GM15510 (cell line): Measurements from ENCODE around the gene TEX264.

Experiments
- POLR2A ChIP-seq: IDR thresholded peaks from 3 replicates; pipeline ENCODE4 v1.6.1; 2011; ENCODE audit warnings: borderline replicate concordance; ENCODE audit not compliant: insufficient read length; ENCODE audit errors: extremely low read depth

TEX264 gene

DNA sequence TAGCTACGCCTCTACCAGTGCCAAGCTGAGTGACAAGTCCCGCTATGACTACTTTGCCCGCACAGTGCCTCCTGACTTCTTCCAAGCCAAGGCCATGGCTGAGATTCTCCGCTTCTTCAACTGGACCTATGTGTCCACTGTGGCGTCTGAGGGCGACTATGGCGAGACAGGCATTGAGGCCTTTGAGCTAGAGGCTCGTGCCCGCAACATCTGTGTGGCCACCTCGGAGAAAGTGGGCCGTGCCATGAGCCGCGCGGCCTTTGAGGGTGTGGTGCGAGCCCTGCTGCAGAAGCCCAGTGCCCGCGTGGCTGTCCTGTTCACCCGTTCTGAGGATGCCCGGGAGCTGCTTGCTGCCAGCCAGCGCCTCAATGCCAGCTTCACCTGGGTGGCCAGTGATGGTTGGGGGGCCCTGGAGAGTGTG, 41.5 kb downstream of the TEX264 start:
- no peak for TF ChIP-seq POLR2A

DNA sequence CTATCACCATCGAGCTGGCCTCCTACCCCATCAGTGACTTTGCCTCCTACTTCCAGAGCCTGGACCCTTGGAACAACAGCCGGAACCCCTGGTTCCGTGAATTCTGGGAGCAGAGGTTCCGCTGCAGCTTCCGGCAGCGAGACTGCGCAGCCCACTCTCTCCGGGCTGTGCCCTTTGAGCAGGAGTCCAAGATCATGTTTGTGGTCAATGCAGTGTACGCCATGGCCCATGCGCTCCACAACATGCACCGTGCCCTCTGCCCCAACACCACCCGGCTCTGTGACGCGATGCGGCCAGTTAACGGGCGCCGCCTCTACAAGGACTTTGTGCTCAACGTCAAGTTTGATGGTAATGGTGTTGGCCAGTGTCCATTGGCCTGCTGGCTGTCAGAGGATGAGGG, 41.9 kb downstream of the TEX264 start:
- no peak for TF ChIP-seq POLR2A

DNA sequence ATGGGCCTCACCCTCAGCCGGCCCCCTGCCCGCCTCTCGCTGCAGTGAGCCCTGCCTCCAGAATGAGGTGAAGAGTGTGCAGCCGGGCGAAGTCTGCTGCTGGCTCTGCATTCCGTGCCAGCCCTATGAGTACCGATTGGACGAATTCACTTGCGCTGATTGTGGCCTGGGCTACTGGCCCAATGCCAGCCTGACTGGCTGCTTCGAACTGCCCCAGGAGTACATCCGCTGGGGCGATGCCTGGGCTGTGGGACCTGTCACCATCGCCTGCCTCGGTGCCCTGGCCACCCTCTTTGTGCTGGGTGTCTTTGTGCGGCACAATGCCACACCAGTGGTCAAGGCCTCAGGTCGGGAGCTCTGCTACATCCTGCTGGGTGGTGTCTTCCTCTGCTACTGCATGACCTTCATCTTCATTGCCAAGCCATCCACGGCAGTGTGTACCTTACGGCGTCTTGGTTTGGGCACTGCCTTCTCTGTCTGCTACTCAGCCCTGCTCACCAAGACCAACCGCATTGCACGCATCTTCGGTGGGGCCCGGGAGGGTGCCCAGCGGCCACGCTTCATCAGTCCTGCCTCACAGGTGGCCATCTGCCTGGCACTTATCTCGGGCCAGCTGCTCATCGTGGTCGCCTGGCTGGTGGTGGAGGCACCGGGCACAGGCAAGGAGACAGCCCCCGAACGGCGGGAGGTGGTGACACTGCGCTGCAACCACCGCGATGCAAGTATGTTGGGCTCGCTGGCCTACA, 44.4 kb downstream of the TEX264 start:
- TF ChIP-seq POLR2A = no peak

DNA sequence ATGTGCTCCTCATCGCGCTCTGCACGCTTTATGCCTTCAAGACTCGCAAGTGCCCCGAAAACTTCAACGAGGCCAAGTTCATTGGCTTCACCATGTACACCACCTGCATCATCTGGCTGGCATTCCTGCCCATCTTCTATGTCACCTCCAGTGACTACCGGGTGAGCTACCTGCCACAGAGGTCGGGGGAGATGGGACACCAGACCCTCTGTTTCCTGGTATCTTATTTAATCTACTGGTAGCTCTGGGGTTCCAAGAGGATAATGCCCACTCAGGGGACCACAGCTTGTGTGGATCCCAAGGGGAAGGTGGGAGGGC, 44.9 kb downstream of the TEX264 start:
- TF ChIP-seq POLR2A = no peak

DNA sequence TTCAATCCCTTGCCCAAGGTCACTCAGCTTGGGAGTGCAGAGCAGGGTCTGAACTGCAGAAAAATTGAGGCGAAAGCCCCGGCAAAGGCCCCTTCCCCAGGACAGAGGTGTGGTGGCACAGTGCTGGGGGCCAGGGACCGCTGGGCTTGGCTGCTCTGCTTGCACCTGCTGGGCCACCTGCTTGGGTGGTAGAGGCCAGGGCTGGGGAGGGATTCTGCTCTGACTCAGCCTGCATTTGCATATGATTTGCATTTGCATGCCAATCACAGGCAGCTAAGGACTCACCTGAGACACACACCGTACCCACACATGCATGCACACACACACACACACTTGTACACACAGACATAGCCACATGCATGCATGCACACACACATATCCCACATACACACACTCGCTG, 45.8 kb downstream of the TEX264 start:
- TF ChIP-seq POLR2A = no peak

DNA sequence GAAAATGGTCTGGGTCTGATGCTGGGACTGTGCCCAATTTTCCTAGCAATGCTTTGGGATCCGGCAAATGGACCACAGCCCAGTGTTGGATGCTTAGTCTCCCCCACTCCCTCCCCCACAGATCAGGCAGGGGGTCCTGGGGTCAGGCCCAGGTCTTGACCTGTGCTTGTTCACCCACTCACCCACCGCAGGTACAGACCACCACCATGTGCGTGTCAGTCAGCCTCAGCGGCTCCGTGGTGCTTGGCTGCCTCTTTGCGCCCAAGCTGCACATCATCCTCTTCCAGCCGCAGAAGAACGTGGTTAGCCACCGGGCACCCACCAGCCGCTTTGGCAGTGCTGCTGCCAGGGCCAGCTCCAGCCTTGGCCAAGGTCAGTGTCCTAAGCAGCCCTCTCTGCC, 46.4 kb downstream of the TEX264 start:
- TF ChIP-seq POLR2A = no peak

DNA sequence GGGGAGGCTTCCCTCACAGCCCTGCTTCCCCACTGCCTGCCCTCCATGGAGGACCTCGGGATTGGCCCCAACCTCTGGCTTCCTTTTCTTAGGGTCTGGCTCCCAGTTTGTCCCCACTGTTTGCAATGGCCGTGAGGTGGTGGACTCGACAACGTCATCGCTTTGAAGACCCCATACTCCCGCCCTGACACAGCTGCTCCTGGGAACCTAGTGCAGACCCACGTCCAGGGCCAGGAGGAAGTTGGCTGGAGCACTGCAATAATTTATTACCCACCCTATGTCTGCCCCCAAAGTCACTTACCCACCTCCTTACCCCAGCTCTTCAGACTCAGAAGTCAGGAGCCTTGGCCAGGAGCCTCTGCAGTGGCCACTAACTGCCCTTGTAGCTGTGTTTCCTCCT, 46.9 kb downstream of the TEX264 start:
- TF ChIP-seq POLR2A = no peak

DNA sequence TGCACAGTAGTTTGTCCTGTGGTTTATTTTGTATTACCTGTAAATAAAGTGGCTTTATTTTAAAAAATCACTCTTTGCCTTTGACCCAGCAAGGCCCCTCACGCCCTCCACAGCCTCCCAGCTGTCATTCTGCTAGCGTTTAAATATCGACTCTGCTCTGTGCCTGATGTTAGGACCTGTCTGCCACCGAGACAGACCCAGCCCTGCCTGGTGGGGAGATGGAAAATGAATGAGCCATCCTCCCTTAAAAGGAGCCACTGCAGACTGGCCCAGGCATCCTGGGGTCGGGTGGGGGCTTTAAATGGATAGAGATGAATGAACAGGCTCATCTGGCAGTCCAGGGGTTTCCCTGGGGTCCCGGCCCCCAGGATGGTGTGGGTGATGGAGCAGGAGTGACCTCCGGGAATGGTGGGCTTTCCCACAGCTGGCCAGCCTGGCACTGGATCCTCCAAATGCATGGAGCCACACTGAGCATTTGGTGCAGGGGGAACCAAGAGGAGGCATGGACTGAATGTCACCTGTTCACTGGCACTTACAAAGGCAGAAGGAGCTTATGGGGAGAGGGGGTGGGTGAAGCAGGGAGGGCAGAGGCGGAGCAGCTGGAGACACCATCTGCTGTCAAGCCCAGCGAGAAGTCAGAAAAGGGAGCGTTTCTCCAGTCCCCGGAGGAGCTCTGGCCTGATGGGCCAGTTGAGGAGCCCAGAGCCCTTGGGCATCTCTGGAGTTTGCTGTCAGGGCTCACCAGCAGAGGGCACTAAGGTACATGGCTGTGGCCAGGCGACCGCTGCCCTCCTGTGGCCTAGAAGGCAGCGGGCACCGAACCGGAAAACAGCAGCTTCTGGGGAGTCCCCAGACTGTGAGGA, 47.7 kb downstream of the TEX264 start:
- TF ChIP-seq POLR2A = no peak

DNA sequence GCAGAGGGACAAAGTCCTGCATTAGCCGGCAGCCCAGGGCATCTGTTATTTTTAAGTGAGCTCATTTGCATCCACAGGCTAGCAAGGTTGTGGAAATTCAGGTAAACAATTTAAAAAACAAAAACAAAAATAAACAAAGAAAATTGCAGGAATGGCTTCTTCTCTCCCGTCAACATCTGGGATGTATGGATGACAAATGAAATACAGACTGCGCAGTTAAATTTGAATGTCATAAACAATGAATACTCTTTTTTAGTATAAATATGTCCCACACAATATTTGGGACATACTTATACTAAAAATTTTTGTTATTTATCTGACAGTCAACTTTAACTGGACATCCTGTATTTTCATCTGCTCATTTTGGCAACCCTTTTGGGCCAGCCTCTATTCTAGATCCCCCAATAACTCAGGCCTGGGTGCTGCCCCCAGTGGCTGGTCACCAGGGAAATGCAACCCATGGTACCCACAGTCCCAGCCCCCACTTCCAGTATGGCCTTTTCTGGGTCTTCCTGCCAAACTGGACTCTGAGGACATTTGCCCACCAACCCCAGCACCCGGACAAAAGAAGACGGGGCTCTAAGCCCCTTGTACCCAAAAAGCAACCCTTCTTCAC, 48.5 kb downstream of the TEX264 start:
- no peak for TF ChIP-seq POLR2A

DNA sequence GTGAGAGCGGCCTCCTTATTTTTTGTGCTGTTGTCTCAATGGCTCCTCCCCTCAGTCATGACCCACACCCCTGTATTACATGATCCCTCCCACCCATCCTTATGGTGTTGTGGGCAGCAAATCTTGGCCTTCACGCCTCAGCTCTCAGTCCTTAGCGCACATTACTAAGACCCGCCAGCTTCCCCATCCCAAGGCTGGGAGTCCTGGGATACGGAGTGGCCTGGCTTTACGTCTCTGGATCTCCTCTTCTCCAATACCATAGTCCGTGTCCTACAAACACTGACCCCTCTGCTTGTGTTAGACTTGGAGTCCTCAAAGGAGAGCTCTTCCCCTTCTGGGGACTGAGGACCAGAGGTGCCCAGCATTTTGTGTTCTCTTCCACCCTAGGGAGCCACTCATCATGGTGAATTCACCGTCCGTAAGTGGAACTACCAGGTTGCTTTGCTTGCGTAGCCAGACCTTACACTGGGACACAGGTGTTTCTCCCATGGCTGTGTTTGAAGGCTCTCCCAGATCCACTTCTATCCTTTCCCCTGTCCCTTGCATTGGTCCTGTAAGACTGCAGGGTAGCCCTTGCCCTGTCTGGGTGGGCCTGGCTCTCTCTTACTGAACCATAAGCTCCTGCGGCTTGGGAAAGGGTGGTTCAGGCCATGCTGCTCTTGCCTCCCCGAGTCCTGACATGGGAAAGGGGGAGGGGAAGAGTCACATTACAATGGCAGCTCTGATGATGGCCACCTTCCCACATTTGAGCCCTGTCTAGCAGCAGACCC, 49.4 kb downstream of the TEX264 start:
- TF ChIP-seq POLR2A = no peak

DNA sequence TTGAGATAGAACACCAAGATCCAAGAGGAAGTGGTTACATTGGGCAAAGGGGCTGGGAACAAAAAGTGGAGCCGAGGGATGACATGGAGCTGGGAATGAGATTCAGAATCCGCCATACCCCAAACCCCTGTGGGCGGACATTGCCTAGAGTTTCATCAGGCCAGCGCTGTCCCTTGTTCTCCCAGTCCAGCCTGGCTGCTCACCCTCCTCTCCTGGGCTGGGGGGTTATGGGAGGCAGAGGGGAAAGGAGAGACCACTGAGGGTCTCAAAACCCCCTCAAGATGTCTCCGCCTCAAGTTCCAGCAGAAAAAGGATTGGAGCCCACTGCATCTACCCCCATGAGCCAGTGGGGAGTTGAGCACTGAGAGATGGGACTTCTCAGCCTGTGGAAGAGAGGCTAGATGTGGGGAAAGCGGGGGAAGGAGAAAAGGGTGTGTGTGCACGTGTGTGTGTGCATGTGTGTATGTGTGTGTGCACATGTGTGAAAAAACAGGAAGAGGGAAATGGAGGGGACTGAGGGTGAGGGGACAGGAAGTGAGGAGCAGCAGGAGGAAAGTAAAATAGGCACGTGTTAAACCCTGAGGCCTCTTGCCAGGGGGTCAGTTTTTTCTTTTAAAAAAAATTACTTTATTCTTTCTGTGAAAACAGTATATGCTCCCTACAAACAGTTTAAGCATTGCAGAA, 50.2 kb downstream of the TEX264 start:
- no peak for TF ChIP-seq POLR2A

DNA sequence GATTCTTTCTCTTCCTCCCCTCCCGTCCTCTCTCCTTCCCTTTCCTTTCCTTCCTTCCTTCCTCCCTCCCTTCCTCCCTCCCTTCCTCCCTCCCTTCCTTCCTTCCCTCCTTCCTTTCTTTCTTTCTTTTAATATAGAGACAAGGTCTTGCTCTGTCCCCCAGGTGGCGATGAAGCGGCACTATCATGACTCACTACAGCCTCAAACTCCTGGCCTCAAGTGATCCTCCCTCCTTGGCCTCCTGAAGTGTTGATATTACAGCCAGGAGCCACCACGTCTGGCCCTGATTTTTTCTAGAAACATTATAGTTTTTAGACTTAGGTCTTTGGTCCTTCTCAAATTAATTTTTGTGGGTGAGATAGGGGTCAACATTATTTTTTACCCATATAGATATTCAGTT, 51.3 kb downstream of the TEX264 start:
- TF ChIP-seq POLR2A = no peak

DNA sequence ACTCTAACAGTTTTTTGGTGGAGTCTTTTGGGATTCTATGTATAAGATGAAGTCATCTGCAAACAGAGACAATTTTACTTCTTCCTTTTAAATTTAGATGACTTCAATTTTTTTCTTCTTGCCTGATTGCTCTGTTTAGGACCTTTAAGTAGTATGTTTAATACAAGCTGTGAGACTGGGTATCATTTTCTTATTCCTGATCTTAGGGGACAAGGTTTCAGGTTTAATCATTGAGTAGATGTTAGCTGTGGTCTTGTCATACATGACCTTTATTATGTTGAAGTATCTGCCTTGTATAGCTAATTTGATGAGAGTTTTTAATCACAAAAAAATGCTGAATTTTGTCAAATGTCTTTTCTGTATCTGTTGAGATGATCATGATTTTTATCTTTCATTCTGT, 56.4 kb downstream of the TEX264 start:
- TF ChIP-seq POLR2A = no peak

DNA sequence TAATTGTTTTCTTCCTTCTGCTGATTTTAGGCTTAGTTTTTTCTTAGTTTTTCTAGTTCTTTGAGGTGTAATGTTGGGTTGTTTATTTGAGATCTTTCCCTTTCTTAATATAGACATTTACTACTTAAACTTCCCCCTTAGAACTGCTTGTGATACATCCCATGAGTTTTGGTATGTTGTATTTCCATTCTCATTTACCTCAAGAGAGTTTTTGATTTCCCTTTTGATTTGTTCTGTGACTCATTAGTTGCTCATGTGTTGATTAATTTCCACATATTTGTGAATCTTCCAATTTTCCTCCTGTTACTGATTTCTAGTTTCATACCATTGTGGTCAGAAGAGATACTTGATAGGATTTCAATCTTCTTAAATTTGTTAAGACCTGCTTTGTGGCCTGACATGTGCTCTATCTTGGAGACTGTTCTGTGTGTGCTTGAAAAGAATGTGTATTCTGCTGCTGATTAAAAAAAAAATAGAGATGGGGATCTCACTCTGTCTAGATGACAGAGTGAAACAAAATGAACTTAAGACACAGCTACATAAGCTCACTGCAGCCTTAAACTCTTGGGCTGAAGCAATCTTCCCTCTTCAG, 58.1 kb downstream of the TEX264 start:
- no peak for TF ChIP-seq POLR2A
